ENCODE measurements around the gene RERE.
"Not testable (repeated sequence)": the region's sequence is repeated elsewhere in the genome, so short reads cannot be mapped to it uniquely, and the experiment has no call there.

Gene RERE

GRCh38 chr1:8382608-8383505 lies 434.6 kb downstream of the RERE start:
- ChIA-PET POLR2A (no interaction called here), CTCF (interaction anchor here (0.7 kb wide), 1 partner anchor 9 kb away, joined by 3 read pairs; no protein-coding TSS in a partner anchor)
- TF ChIP-seq, protein P1, sequence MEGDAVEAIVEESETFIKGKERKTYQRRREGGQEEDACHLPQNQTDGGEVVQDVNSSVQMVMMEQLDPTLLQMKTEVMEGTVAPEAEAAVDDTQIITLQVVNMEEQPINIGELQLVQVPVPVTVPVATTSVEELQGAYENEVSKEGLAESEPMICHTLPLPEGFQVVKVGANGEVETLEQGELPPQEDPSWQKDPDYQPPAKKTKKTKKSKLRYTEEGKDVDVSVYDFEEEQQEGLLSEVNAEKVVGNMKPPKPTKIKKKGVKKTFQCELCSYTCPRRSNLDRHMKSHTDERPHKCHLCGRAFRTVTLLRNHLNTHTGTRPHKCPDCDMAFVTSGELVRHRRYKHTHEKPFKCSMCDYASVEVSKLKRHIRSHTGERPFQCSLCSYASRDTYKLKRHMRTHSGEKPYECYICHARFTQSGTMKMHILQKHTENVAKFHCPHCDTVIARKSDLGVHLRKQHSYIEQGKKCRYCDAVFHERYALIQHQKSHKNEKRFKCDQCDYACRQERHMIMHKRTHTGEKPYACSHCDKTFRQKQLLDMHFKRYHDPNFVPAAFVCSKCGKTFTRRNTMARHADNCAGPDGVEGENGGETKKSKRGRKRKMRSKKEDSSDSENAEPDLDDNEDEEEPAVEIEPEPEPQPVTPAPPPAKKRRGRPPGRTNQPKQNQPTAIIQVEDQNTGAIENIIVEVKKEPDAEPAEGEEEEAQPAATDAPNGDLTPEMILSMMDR (IDR thresholded peaks at IDR 0.05; ENCODE audit: insufficient read depth, low read length, missing control alignments) = no peak
- no peak for DNase-seq (ENCODE audit: low read depth, low spot score)
- no peak overlapping the region for H3K4me3 ChIP-seq (ENCODE audit: low read depth, low read length)

DNA sequence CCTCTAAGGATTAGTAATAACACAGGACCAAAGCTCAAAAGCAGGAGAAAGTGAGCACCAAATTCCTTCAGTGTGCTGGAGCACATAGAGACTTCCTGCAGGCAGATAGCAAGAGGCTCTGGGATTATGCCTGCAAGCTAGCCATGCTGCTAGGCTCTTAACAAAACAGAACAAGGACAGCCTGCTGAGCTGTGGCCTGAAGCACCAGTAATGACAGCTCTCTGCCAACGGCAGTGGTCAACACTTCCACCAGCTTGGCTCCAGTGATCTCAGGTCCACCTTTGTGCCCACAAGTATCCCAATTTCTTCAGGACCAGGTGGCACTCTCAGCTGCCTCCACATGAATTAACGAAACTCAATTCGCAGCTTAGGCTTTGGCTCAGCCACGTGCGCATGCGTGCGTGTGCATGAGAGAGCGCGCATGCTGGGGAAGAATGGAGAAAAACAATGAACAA lies 435.4 kb downstream of the RERE start:
- ChIA-PET CTCF (interaction anchor here (1.4 to 1.6 kb wide), 4 partner anchors 9 to 407 kb away, joined by 3 to 4 read pairs (median 4); no protein-coding TSS in a partner anchor), POLR2A (no interaction called here)
- TF ChIP-seq, protein P1 (IDR thresholded peaks at IDR 0.05; ENCODE audit: insufficient read depth, low read length, missing control alignments) = no peak
- H3K4me3 ChIP-seq (ENCODE audit: low read depth, low read length) = no peak overlapping the region
- DNase-seq (ENCODE audit: low read depth, low spot score) = no peak

GRCh38 chr1:8381618-8382017 lies 435.8 kb downstream of the RERE start:
- POLR2A ChIA-PET = no interaction called here
- H3K4me3 ChIP-seq (ENCODE audit: low read depth, low read length) = no peak overlapping the region
- CTCF ChIA-PET = interaction anchor here (1.4 to 1.6 kb wide), 4 partner anchors 9 to 407 kb away, joined by 3 to 4 read pairs (median 4); no protein-coding TSS in a partner anchor
- no peak for DNase-seq (ENCODE audit: low read depth, low spot score)
- TF ChIP-seq, protein P1 (IDR thresholded peaks at IDR 0.05; ENCODE audit: insufficient read depth, low read length, missing control alignments) = no peak

- POLR2A ChIA-PET; DNase-seq (ENCODE audit: low read depth, low spot score); H3K4me3 ChIP-seq (ENCODE audit: low read depth, low read length): not testable (repeated sequence)
- CTCF ChIA-PET = interaction anchor here (0.9 to 1.6 kb wide), 3 partner anchors 9 to 406 kb away, joined by 3 to 4 read pairs (median 3); no protein-coding TSS in a partner anchor
These were observed 437.1 kb downstream of the RERE start for GRCh38 chr1:8380310-8380709.

- DNase-seq (ENCODE audit: low read depth, low spot score) = no peak
- CTCF ChIA-PET = interaction anchor here (0.9 kb wide), 1 partner anchor 9 kb away, joined by 4 read pairs; no protein-coding TSS in a partner anchor
- no peak overlapping the region for H3K4me3 ChIP-seq (ENCODE audit: low read depth, low read length)
- TF ChIP-seq, protein P1 (IDR thresholded peaks at IDR 0.05; ENCODE audit: insufficient read depth, low read length, missing control alignments) = no peak
- POLR2A ChIA-PET = no interaction called here
These were observed 437.8 kb downstream of the RERE start for GRCh38 chr1:8379513-8380186.

DNA sequence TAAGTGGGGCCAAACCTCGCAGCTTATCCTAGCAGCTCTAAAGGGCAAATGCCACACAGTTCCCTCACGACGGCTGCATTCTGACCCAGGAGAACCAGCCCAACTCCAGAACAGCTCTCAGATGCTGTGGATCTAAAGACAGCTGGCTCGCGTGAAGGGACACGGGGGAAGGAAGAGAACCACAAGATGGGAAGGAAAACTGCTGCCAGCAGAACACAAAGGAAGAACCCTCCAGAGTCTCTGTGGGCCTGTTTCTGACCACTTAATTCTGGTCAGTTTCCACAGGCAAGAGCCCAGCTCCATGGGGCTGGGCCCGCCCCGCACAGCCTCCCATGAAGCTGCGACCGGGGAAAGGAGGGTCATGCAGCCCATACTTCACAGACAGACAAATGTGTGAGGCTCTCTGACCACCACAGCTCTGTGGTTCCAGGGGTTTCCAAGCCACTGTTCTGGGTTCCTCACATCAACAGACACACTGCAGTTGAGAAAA lies 438.4 kb downstream of the RERE start:
- no peak overlapping the region for H3K4me3 ChIP-seq (ENCODE audit: low read depth, low read length)
- TF ChIP-seq, protein P1 (IDR thresholded peaks at IDR 0.05; ENCODE audit: insufficient read depth, low read length, missing control alignments) = no peak
- DNase-seq (ENCODE audit: low read depth, low spot score) = no peak
- ChIA-PET POLR2A (no interaction called here), CTCF (no interaction called here)

Data from AG04449 (cell line).